ENCODE measurements around the gene ACBD3.

The ACBD3 gene

DNA sequence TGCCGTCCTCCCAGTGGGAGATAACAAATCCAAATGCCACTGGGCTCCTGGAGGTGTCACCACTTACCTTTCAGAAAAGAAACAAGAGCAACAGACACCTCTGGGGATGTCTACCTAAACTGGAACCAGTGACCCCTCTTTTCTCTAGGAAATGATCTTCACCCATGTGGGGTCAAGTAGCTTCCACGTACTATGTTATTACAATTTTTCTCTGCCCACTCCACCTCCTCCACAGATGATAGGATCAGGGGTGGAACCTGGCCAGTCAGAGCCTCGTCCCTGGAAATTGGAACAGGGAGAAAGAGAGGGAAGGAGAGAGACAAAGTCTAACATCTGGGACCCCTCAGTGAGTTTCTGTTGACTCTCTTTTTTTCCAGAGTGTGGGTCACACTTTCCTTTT lies 73.9 kb downstream of the ACBD3 start:
- DNase-seq (ENCODE audit: low spot score), result no peak
- Histone ChIP-seq H3K4me3 (no peak overlapping the region), H3K27ac (no peak overlapping the region)
- TF ChIP-seq, protein P1, sequence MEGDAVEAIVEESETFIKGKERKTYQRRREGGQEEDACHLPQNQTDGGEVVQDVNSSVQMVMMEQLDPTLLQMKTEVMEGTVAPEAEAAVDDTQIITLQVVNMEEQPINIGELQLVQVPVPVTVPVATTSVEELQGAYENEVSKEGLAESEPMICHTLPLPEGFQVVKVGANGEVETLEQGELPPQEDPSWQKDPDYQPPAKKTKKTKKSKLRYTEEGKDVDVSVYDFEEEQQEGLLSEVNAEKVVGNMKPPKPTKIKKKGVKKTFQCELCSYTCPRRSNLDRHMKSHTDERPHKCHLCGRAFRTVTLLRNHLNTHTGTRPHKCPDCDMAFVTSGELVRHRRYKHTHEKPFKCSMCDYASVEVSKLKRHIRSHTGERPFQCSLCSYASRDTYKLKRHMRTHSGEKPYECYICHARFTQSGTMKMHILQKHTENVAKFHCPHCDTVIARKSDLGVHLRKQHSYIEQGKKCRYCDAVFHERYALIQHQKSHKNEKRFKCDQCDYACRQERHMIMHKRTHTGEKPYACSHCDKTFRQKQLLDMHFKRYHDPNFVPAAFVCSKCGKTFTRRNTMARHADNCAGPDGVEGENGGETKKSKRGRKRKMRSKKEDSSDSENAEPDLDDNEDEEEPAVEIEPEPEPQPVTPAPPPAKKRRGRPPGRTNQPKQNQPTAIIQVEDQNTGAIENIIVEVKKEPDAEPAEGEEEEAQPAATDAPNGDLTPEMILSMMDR (IDR thresholded peaks at IDR 0.05), result no peak

DNA sequence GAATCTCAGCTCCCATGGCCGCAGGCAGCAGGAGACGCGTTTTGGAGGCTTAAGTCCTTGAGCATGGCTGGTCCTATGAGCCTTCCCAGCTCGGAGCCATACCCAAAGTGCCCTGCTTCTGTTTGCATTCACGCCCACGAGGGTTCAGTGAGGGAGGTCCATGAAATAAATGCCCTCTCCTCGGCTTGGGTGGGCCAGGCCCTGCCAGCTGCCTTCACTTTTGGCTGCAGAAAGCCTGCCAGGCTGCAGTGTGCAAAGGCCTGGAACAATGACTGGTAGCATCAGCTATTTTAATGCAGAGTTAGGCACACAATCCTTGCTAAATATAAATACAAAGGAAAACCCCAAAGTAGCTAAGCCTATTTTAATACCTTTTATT lies 74.7 kb downstream of the ACBD3 start:
- H3K27ac ChIP-seq, result peak overlapping the region; percentile 89 to 99
- no peak for DNase-seq (ENCODE audit: low spot score)
- H3K4me3 ChIP-seq, result no peak overlapping the region
- TF ChIP-seq, protein P1 (IDR thresholded peaks at IDR 0.05), result no peak

DNA sequence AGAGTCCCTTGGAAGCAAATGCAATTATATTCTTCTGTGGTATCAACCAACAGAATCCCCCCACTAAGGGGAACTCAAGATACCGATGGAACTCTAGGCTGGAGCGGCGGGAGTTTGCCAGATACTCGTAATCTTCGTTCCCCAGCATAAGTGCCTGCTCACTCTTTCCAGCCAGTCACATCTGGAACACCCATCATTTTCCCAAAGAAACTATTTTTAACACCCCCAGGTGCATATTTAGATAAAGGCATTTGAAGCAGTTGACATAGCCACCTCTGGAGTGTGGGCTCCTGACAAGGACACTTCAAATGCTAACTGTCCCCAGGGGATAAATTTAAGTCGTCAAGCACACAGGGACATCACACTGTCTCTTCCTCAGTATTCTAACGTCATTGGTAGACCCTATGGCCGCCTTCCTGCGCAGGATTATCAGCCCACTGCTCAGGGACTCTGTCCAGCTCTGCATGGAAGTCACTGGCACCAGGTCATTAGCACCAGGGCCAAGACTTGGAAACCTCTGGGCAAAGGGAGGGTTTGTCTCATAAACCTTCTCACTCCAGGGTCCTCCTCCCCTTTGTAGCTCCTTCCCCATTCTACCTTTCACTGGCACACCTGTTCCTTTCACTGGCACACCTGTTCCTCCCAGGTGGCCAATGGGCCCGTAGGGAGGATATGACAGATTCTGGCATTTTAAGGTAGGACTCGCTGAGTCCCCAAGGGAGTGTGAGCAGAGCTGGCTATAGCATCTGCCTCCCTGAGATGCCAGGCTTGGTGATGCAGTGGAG lies 75.3 kb downstream of the ACBD3 start:
- H3K27ac ChIP-seq, result peak overlapping the region; percentile 89 to 99
- DNase-seq (ENCODE audit: low spot score), result no peak
- TF ChIP-seq, protein P1 (IDR thresholded peaks at IDR 0.05), result no peak
- peak overlapping the region; percentile 89 for H3K4me3 ChIP-seq

DNA sequence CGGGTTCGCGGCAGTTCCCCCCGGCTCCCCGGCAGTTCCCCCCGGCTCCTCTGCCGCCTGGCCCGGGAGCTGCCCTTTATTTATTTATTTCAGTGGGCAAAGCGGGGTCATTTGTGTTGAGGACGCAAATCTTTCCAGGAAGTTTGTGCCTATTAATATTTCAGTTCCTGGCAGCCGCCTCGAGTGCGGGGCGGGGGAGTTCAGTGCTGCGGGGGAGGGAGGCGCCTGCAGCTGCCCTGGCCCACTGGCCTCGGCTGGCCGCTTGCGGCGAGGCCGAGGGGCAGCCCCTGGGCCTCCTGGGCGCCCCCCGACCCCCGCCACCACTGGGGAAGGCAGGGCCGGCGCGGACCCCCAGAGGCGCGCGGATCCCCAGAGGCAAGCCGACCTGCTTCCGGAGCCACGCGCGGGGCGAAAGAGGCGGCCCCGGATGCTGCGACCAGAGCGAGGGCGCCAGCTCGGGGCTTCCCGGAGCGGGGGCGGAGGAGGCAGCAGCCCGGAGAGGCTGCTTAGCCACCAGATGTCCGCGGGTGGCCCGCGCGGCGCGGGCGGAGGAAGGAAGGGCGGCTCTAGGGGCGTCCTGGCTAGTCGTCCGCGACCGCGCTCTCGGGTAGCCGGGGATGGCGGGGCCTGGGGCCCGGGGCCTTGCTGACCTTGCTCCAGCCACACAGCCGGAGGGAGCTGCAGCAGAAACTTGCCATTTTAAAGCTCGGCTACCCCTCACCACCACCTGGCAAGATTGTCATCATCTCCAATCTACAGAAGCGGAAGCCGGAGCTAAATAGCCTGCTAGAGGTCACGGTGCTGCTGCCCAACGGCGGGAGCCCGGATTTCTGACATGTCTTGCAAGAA lies 76.1 kb downstream of the ACBD3 start:
- Histone ChIP-seq H3K27ac (peak overlapping the region; percentile 89 to 99), H3K4me3 (peak overlapping the region; percentile 89)
- peak; percentile 89 for DNase-seq (ENCODE audit: low spot score)
- TF ChIP-seq, protein P1 (IDR thresholded peaks at IDR 0.05), result no peak

DNA sequence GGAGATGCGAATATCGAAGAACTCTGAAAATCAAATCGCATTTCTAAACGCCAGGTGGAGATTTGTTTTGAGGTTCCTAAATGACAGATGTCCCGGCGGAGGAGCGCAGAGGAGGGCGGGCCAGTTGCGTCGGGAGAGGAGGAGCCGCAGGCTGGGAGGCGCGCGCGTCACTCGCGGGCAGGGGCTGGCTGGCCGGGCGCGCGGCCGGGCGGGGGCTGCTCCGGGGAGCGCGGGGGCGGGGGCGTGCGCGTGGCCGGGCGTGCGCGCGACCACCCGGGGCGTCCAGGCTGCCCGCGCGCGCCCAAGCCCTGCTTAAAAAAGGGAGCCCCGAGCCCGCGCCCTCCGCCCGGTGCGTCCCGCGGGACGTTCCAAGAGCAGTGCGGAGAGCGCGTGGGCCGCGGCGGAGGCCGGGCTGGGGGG lies 76.7 kb downstream of the ACBD3 start:
- TF ChIP-seq, protein P1 (IDR thresholded peaks at IDR 0.05), result no peak
- peak overlapping the region; percentile 89 to 99 for H3K27ac ChIP-seq
- peak overlapping the region; percentile 89 for H3K4me3 ChIP-seq
- peak; percentile 92 for DNase-seq (ENCODE audit: low spot score)

DNA sequence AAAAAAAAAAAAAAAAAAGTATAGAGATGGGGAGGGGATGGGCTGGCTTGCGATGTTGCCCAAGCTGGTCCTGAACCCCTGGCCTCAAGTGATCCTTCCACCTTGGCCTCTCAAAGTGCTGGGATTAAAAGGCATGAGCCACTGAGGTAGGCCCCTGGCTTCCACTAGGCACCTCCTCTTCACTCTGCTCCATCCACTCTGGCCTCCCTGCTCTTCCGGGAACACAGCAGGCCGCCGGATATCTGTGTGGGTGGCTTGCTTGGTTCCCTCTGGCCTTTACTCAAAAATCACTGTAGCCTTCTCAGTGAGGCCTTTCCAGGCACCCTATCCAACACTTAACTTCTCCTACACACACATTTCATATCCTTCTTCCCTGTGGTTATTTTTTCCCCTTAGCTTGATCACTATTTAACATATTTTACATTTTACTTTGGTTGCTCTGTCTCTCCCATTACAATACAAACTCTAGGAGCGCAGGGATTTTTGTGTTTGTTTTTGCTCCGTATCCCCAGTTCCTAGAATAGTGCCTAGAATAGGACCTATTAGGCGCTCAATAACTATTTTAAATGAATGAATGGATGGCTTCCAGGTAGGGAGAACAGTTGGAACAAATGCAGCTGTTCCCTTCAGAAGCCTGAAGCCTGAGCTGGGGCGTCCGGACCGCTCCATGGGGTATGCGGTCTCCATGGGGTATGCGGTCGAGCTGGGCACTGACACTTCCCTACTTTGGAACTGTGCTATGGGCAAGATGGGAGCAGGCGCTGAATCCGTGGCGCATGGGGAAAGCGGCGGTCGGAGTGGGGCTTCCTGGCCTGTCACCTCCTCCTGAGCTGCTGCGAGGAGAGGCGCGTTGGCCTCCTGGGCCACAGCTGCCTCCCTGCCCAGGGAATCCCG lies 77.4 kb downstream of the ACBD3 start:
- TF ChIP-seq, protein P1 (IDR thresholded peaks at IDR 0.05), result no peak
- H3K4me3 ChIP-seq, result peak overlapping the region; percentile 89
- peak overlapping the region; percentile 89 to 99 for H3K27ac ChIP-seq
- no peak for DNase-seq (ENCODE audit: low spot score)

All from coronary artery (tissue), 2 donors.